GM18508 (cell line): ENCODE data around the gene CLDN22.

Source experiments
- ATAC-seq: cut with Tn5 transposase; IDR thresholded peaks from one replicate; pipeline ENCODE4 v1.9.1; 2021; ENCODE audit warnings: moderate number of reproducible peaks; ENCODE audit not compliant: insufficient read depth, unreplicated experiment

The CLDN22 gene

DNA sequence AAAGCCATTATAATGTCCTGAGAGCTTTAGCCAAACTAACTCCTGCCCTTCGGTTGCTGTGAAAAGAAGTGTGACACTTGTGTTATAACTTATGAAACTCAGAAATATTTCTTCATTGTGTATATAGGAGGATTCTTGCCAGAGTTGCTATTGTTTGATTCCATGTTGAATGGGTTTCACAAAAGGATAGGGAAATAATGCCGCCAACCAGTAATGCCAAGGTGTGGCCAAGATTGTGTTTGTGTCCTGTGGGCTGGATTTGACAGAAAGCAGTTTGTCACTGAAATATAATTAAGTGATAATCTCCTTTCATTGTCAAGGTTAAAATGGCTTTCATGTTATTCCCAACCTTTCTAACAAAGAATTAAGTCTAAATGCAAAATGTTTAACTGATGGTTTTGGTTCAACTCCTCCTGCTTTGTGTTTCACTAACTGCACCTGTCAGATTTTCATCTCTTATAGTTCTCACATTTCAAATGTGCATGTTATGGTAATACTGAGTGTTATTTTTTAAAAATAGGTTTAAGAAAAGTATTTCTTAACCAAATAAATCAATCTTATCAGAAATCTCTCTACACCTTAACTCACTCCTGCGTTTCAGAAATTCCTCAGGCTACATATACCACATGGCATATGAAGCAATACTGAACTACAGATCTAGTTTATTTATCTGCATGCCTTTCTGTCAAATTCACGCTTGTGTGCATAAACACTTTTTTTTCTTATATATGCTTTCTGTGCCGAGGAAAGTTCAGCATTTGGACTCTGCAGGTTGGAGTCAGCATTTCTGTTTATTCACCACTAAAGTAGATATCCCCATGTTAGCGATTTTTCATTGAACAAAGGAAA, at the start of gene CLDN22:
Gene CLDN22, minus strand, starts transcription at position 66 of the 849 bp plus-strand sequence. Its CDS starts 58 bp downstream, at position 8.
- no peak for ATAC-seq

DNA sequence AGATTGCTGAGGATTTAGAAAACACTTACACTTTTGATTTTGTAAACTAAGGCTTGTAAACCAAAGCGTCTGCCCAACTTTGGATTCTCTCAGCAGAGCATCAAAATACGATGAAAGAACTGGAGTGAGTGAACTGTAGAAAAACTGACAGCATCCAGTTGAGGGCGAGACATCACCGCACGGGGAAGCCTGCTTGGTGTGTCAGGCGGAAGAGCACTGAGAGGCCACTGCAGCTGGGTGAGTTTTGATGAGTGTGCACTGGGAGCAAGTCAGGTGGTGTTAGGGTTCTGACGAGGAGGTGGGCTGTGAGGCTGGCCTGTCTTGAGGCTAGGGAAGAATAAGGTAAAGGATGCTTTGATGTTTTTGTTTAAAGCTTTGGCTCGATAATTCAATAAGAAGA, 49.0 kb upstream of the CLDN22 start:
- no peak for ATAC-seq

DNA sequence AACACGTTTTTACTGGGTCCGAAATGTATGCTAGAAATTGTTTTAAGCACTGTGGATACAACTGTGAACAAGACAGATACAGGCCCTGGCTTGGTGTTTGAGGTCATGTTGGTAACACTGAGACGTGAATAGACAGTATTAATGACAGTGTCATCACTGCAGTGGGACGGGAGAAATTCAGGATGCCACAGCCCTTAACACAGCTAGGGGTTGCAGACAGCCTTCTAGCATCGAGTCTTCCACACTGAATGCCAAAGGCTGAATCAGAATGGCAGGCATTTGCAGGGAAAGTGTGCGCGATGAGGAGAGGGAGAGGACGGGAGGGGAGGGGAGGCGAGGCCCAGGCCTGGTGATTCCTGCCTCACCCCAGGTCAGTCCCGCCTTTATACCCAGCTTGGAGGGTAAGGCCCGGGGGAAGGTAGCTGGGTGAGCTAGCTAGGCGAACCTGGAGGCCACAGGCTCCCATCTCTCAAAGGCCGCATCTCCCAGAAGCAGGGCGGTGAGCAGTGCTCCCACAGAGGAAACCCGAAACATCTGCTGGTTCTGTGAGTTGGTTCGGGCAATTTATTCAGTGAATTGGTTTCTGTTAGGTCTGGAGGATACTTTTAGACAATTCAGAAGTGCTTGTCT, 46.2 kb upstream of the CLDN22 start:
- no peak for ATAC-seq

DNA sequence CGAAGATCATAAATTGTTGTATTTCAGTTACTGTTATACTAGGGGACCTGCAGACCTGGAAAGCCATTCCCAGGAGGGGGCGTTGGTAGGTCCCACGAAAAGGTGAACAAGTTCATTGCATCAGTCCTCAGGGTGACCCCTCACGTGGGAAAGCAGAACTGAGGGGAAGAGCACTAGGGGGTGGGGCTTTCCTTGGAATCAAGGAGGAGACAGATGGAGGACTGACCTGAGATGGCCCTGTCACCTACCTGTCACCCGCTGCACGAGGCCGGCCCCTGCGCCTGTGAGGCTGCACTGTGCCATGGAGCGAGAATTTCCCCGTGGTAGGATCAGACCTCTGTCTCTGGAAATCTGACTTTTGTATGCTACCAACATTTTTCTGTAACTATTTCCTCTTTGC, 43.9 kb upstream of the CLDN22 start:
- ATAC-seq, result no peak

DNA sequence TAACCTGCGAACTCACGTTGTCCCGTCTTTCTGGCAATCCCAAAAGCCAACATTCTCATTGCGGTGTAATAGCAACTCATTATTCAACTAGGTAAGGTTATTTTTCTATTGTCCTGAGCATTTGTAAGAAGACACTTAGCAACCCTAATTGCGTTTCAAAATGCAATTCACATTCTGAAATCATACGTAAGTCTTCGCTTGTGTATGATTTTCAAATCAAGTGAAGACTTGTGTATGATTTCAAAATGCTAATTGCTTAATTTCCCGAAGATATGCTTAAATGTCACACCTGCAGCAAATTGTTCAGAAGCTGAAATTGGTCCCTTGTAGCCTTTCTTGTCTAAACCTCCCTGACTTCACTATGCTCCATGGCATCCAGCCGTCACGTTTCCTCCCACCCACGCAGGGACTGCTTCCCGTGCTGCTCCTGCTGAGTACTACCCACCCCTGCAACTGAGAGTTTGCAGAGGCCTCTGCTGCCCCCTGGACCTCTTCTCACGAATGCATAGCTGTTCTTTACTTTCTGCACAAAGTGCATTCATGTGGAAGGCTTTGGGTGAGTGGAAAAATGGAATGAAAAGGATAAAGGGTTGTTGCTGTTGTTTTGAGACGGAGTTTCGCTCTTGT, 43.0 kb upstream of the CLDN22 start:
- ATAC-seq, result no peak

DNA sequence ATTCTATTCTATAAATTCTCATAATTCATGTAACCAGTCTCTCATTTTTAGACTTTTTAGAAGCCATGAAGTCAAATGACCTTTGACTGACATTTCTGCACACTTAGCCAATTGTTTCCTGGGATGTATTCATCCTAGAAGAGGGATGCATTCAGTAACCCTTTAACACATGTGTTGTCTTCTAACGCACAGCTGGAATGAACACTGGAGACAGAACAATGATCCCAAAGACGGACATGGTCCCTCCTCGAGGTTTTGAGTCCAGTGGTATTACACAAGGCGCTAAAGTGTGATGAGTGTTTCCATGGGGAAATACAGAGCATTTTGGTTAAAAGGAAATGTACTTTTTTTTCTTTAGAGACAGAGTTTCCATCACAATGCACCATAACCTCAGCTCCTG, 42.0 kb upstream of the CLDN22 start:
- ATAC-seq, result no peak

DNA sequence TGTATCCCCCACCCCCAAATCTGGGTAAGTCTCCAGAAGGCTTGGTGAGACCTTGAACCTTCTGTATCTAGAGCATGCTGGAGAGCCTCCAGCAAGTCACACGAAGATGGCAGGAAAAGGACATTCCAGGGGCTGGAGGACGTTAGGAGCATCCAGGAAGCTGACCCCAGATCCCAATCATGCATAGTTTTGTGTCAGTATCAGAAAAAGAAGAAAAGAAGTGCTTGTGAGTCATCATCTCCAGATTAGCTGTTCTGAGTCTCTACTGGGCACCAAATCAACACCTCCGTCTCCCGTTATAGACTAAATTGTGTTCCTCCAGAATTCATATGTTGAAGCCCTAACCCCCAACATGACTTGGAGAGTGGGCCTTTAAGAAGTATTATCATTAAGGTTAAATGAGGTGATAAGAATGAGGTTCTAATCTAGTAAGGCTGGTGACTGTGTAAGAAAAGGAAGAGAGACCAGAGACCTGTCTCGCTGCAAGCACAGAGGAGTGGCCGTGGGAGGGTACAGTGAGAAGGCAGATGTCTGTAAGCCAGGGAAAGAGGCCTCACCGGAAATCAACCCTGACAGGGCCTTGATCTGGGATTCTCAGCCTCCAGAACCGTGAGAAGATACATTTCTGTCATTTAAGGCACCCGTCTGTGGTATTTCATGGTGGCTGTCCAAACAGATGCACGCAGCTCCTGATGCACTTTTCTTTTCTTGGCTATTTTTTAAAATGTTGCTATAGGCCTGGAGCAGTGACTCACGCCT, 40.3 kb upstream of the CLDN22 start:
- no peak for ATAC-seq

DNA sequence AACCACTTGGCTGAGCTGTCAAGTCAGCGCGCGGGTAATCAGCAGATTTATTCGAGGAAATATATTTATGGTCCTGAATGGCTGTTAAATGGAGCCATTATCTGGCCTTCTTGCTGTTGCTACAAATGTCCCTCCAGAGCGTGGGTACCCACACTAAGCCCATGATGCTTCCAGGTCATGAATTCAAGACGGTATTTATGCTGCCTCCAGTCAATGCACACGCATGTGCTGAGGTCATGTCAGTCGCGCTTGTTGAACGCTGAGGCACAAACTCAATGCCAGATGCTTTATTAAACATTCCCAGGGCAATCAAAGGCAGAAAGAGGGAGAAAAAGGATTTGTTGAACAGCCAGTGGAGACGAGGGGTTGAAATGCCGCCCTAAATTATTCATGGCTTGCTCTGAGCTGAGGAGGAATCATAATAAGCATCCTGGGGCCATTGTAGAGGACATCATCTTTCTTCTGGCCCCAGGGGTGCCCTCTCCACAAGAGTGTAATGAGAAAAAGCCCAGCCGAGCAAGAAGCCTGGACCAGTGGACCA, 38.2 kb upstream of the CLDN22 start:
- ATAC-seq, result no peak

DNA sequence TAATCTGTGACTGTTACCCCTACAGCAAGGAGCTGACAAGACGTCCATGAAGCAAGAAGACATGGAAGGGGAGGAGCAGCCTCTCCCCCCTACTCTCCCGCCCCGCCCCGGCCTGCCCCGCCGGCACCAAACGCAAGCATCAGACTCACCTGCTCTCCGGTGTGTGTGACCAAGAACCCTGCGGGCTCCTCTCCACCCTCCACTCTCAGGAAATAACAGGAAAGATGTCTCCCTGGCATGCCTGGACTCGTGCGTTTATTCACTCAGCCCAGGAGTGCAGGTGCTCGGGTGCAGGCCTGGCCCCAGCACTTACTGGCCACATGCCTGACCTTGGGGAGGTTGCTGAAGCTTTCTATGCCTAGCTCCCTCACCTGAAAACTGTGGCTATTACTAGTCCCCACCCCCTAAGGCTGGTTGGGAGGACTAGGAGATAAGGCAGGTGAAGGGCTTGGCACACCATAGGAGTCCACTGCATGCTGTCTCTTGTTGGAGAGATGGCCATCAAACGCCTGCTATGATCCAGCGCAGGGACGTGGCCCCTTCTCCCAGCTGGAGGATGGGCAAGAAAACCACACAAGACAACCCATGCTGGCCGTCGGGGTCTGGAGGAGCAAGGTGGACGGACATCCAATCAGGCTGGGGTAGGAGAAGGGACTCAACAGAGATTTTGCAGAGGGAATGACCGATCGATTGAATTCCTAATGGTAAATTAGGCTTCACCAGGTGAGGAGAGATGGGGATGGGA, 37.0 kb upstream of the CLDN22 start:
- no peak for ATAC-seq

DNA sequence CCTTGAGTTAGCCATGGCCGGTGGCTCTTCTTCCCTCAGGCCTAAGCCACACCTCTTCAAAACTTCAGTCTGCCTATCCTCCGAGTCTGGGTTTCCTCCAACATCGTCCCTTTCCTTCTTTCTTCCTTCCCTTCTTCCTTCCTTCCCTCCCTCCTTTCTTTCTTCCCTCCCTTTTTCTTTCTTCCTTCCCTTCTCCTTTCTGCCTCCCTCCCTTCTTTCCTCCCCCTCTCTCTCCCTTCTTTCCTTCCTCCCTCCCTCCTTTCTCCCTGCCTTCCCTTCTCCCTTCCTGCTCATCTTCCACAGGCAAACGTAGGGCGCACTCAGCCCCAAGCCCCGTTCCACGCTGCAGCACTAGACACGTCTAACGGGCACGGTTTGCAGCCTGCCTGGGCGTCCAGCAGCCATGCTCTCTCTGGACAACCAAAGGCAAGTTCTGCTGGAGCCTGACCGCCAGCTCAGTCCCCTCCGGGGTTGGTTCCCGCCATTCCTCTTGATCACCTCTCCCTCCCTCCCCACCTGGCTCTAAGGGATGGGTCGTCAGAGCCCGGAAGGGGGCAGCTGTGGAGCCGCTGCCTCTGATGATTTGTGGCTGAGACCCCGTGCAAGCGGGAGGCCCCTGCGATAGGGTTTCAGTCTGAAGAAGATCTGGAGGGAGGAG, 36.2 kb upstream of the CLDN22 start:
- no peak for ATAC-seq

DNA sequence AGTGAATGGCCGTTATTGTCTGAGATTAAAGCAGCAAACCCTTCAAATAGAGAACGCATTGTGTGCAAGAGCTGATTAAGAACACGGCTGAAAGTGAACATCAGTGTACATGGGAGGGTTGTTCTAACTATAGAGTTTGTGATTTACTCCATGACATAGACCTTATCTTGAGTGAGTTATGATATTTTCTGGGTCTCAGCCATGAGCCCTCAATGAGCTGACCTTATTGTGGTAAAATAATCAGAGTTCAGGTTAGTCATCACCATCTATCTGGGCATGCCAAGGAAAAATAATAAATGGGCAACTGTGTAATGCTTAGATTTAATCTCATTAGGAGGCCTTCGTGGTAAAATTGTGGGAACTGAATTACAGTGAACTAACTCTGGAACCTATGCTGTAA, 35.3 kb upstream of the CLDN22 start:
- ATAC-seq, result no peak

DNA sequence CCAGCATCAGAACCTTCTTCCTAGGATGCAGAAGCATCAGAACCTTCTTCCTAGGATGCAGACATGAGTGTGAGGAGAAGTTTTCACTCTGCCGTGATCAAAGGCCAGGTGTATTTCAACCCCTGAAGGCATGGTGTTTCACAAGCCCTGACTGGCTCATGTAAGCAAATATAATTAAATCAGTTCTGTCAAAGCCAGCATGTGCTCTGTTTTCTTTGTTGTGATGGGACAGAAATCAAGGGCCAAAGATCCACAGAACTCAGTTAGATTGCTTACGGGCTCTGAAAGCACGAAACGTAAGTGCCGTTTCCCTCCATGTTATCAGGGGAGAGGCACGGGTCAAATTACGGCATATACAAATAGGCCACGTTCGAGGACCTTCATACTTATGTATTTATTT, 34.1 kb upstream of the CLDN22 start:
- no peak for ATAC-seq

DNA sequence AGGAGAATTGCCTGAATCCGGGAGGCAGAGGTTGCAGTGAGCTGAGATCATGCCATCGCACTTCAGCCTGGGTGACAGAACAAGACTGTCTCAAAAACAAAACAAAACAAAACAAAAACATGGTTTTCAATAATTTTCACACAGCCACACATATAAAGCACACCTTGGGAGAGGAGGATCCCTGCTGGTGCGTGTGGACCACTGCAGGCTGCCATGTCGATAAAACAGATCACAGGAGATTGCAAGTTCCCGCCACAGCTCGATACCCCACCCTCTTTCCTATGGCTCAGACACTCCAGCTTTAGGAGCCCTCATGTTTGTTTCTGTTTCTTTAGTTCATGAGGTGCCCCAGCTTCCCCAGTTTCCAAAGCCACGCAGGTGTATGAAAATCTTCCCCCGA, 33.5 kb upstream of the CLDN22 start:
- no peak for ATAC-seq

DNA sequence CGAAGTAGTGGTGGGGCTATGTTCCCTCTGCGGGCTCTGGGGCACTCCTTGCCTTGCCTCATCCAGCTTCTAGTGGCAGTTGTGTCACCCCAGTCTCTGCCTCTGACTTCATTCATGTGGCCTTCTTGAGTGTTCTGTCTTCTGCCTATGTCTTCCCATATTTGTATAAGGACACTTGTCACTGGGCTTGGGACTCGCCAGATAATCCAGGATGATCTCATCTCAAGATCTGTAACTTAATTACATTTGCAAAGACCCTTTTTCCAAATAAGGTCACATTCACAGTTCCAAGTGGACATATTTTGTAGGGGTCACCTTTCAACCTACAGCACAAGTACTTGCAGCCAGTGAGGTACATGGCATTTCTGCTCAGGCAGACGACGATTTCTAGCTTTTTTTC, 32.5 kb upstream of the CLDN22 start:
- no peak for ATAC-seq

DNA sequence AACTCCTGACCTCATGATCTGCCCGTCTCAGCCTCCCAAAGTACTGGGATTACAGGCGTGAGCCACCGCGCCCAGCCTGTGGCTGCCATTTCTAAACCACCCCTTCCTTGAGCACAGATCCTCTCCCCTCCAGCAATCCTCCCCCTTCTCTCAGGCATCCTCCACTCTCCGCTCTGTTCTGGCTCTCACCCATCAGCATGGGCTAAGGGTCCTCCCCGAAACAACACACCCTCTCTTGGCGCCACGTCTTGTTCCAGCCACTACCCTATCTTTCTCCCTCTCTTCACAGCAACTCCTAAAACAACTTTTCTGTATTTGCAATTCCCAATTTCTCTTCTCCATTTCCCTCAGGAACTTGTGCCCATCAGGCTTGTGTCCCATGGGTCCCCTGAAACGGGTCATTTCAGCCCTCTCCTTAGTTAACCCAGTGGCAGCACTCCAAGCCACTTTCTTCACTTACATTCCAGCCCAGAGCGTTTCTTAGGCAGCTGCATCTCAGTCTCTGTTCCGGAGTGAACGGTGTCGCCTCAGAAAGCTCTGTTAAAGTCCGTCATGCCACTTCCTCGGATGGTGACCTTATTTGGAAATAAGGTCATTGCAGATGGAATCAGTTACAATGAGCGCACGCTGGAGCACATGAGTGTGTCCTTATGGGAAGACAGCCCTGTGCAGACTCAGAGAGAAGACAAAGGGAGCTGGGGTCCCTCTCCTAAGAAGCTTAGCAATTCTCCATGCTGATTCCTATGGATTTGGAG, 30.4 kb upstream of the CLDN22 start:
- ATAC-seq, result no peak

DNA sequence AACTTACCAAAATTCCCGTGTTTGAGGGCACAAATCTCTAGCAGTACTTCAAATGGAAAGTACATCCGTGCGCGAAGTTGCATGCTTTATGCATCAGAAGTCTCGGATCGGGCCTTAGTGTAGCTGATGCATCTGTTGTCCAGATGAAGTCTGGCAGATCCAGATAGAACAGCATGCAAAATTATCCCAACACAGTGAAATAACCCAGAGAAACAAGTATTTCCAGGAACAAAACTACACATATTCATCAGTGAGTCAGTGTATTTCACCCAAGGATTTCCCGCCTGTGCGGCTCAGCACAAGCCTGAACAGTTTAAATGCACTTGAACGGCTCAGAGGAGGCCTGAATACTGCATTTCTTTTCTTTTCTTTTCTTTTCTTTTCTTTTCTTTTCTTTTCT, 29.6 kb upstream of the CLDN22 start:
- no peak for ATAC-seq

DNA sequence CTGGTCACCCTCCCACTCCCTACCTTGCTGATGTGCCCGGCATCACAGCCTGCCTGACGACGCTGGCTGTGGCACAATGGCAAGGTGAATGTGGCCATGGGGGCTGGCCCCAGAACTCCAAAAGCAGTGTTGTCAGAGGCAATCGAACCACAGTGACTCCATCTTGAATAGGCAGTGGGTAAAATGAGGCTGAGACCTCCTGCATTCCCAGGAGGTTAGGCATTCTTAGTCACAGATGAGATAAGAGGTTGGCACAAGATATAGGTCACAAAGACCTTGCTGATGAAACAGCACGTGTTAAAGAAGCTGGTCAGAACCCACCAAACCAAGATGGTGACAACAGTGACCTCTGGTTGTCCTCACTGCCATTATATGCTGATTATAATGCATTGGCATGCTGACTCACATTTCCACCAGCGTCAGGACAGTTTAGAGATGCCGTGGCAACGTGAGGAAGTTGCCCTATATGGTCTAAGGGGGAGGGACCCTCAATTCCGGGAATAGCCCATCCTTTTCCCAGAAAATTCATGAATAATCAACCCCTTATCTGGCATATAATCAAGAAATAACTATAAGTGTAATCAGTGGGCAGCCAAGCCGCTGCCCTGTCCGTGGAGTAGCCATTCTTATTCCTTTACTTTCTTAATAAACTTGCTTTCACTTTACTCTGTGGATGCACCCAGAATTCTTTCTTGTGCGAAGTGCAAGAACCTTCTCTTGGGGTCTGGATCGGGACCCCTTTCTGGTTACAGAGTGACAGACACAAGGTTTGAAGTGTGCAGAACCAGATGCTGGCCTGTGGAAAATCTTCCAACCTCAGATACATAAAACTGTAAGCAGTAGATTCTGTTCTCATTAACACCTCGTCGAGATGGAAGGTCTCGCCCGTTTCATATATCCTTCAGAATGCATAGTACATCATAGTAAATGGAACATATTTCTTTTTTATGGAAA, 28.9 kb upstream of the CLDN22 start:
- ATAC-seq, result no peak

DNA sequence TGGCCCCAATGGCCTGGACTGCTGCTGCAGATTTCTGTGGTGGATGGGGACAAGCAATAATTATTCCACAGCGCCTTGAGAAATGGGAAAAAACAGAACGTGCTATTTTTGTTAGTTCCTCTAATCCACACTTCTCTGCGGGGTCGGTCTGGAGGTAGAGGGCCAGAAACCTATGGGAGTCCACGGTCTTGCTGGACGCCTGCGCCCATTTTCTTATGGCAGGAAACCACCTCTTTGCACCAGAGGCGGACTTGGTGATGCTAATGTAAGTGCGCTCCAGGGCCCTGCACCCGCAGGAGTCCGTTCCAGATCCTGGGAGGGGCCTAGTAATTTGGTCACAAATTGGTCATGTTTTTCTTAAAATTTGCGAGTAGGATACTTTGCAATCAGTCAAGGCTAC, 28.1 kb upstream of the CLDN22 start:
- ATAC-seq, result no peak
